M059J (cell line): ENCODE data around the gene EN2. TPM values are rescaled to one million over a fixed set of nuclear protein-coding genes. Genes with fewer than 3 reads are reported as not detected.

Source experiments
- DNase-seq: peaks from one replicate; pipeline ENCODE4 v3.0.0-alpha.2; 2012; ENCODE audit warnings: low read depth
- total RNA-seq: library from RNA; depleted of rRNA; stranded (reverse); fragments of >200 nt; shearing (Covaris generic); gene quantifications from 2 replicates; pipeline ENCODE4 v1.2.3, GENCODE V29; 2014

Gene EN2
- total RNA-seq, 1 experiment from 2014 or later, result not detected

GRCh38 chr7:155464183-155464582 lies 6.3 kb downstream of the EN2 start:
- no peak for DNase-seq

- no peak for DNase-seq
Observed at GRCh38 chr7:155464948-155465739, 7.2 kb downstream of the EN2 start.

- no peak for DNase-seq
Observed at GRCh38 chr7:155465761-155466141, 7.8 kb downstream of the EN2 start.

- no peak for DNase-seq
Observed at GRCh38 chr7:155466142-155466813, 8.3 kb downstream of the EN2 start.

- DNase-seq, result no peak
Observed at GRCh38 chr7:155466814-155467733, 9.1 kb downstream of the EN2 start.

GRCh38 chr7:155467846-155468784 lies 10.2 kb downstream of the EN2 start:
- no peak for DNase-seq

GRCh38 chr7:155468785-155469148 lies 10.8 kb downstream of the EN2 start:
- DNase-seq, result no peak

- no peak for DNase-seq
Observed at GRCh38 chr7:155469311-155470185, 11.6 kb downstream of the EN2 start.

- no peak for DNase-seq
Observed at GRCh38 chr7:155470186-155470487, 12.2 kb downstream of the EN2 start.

GRCh38 chr7:155470686-155471638 lies 13.0 kb downstream of the EN2 start:
- no peak for DNase-seq

- no peak for DNase-seq
Observed at GRCh38 chr7:155471718-155472117, 13.8 kb downstream of the EN2 start.

- DNase-seq, result no peak
Observed at GRCh38 chr7:155477476-155477875, 19.5 kb downstream of the EN2 start.

GRCh38 chr7:155481764-155482163 lies 23.8 kb downstream of the EN2 start:
- no peak for DNase-seq

GRCh38 chr7:155482511-155483183 lies 24.7 kb downstream of the EN2 start:
- DNase-seq, result no peak

GRCh38 chr7:155483245-155483644 lies 25.3 kb downstream of the EN2 start:
- no peak for DNase-seq

- no peak for DNase-seq
Observed at GRCh38 chr7:155483868-155484325, 26.0 kb downstream of the EN2 start.

GRCh38 chr7:155484483-155485399 lies 26.8 kb downstream of the EN2 start:
- DNase-seq, result no peak
